SKM-1 treated with dmso at 0.1 percent for 144 hours (cell line): ENCODE measurements around the gene RIN3.

Experiments used
- DNase-seq: peaks from one replicate; lab custom pipeline; 2025; ENCODE audit not compliant: unreplicated experiment; lab: John Stamatoyannopoulos, UW

RIN3 gene

GRCh38 chr14:92684801-92685560, 171.4 kb downstream of the RIN3 start:
- DNase-seq, result no peak

- no peak for DNase-seq
Observed at GRCh38 chr14:92685784-92686355, 172.3 kb downstream of the RIN3 start.

GRCh38 chr14:92686411-92686899, 172.9 kb downstream of the RIN3 start:
- no peak for DNase-seq

- DNase-seq, result no peak
Observed at GRCh38 chr14:92686900-92687427, 173.4 kb downstream of the RIN3 start.

GRCh38 chr14:92687681-92688433, 174.3 kb downstream of the RIN3 start:
- no peak for DNase-seq

GRCh38 chr14:92688434-92689375, 175.1 kb downstream of the RIN3 start:
- no peak for DNase-seq

GRCh38 chr14:92690171-92691011, 176.8 kb downstream of the RIN3 start:
- DNase-seq, result no peak

- no peak for DNase-seq
Observed at GRCh38 chr14:92692822-92693226, 179.2 kb downstream of the RIN3 start.

GRCh38 chr14:92693998-92694795, 180.6 kb downstream of the RIN3 start:
- no peak for DNase-seq

GRCh38 chr14:92694807-92695206, 181.2 kb downstream of the RIN3 start:
- no peak for DNase-seq

GRCh38 chr14:92695562-92695961, 182.0 kb downstream of the RIN3 start:
- no peak for DNase-seq

GRCh38 chr14:92696366-92696765, 182.8 kb downstream of the RIN3 start:
- no peak for DNase-seq

- no peak for DNase-seq
Observed at GRCh38 chr14:92698393-92698792, 184.8 kb downstream of the RIN3 start.

- no peak for DNase-seq
Observed at GRCh38 chr14:92701826-92702225, 188.2 kb downstream of the RIN3 start.

- no peak for DNase-seq
Observed at GRCh38 chr14:92702441-92702918, 188.9 kb downstream of the RIN3 start.

- no peak for DNase-seq
Observed at GRCh38 chr14:92703516-92703915, 189.9 kb downstream of the RIN3 start.

GRCh38 chr14:92704036-92704804, 190.6 kb downstream of the RIN3 start:
- DNase-seq, result peak; percentile 63

- no peak for DNase-seq
Observed at GRCh38 chr14:92704821-92705220, 191.2 kb downstream of the RIN3 start.
